Thymus (tissue), 11 donors: ENCODE data around the gene CYP27B1. TPM values are rescaled to one million over a fixed set of nuclear protein-coding genes. Genes with fewer than 3 reads are reported as not detected.

ENCODE experiments used
- DNase-seq, 9 donors: peaks; one replicate each; pipeline ENCODE4 v3.0.0-alpha.2; 2013; ENCODE audit warnings: low spot score in 9 of 9, low read depth in 6 of 9, missing footprints in 1 of 9
- H3K27ac ChIP-seq, 2 donors: one replicate each; pipeline ENCODE4 v1.5.1; 2013; ENCODE audit warnings: control low read depth in 1 of 2, low read depth in 1 of 2, low read length in 1 of 2, mild to moderate bottlenecking in 1 of 2, moderate library complexity in 1 of 2
- H3K27me3 ChIP-seq, 2 donors: one replicate each; pipeline ENCODE4 v1.5.1; 2013; ENCODE audit warnings: low read length in 1 of 2; ENCODE audit not compliant: control insufficient read depth in 2 of 2, insufficient read depth in 1 of 2
- H3K36me3 ChIP-seq, 2 donors: one replicate each; pipeline ENCODE4 v1.5.1; 2013; ENCODE audit warnings: low read length in 1 of 2, mild to moderate bottlenecking in 1 of 2, moderate library complexity in 1 of 2; ENCODE audit not compliant: control insufficient read depth in 2 of 2, insufficient read depth in 2 of 2
- H3K4me1 ChIP-seq, 2 donors: one replicate each; pipeline ENCODE4 v1.5.1; 2013; ENCODE audit warnings: low read length in 2 of 2; ENCODE audit not compliant: control insufficient read depth in 2 of 2, insufficient read depth in 2 of 2
- H3K4me3 ChIP-seq, 2 donors: one replicate each; pipeline ENCODE4 v1.5.1; 2013; ENCODE audit warnings: low read length in 2 of 2, control low read depth in 1 of 2, mild to moderate bottlenecking in 1 of 2
- H3K9me3 ChIP-seq, 2 donors: one replicate each; pipeline ENCODE4 v1.5.1; 2013; ENCODE audit warnings: low read length in 1 of 2, mild to moderate bottlenecking in 1 of 2; ENCODE audit not compliant: control insufficient read depth in 2 of 2, insufficient read depth in 1 of 2
- WGBS: extraction: QIAGEN DNeasy Blood & Tissue Kit; methylation state at CpG from one replicate; pipeline ENCODE4 v1.1.7; 2013; 5-methylcytosine and 5-hydroxymethylcytosine counted together
- polyA plus RNA-seq: library from polyadenylated mRNA; stranded (reverse); fragments of 200-250 nt; gene quantifications from one replicate; pipeline ENCODE4 v1.2.3, GENCODE V29; 2013
- total RNA-seq: library from RNA; stranded (reverse); fragments of 120-200 nt; gene quantifications from one replicate; pipeline ENCODE4 v1.2.4, GENCODE V29; 2013
- donor health status: healthy.

Gene CYP27B1
- total and polyA plus RNA-seq, 2 donors = 0.42 to 0.82 TPM

DNA sequence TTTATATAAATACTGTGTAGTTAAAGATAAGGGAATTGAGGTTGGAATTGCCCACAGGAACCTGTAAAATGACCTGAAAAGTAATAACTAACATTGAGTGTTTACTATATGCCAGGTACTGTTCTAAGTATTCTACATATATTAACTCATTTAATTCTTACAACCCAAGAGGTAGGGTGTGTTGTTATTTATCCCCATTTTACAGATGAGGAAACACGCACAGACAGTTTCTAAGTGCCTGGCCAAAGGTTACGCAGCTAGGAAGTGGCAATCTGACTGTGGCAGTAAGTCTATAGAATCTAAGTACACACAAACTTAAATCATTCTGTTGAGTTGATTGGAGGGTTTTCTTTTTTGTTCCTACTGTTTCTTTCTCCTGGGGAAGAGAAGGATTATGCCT, 23.1 kb downstream of the CYP27B1 start:
- H3K27ac ChIP-seq = peak overlapping the region in 1 of 2 donors; percentile 82
- H3K4me3 ChIP-seq = no peak overlapping the region
- H3K27me3 ChIP-seq = peaks cover 0 to 10% of the 10 kb centered on the region in 2 donors
- peaks cover 17 to 30% of the 10 kb centered on the region in 2 donors for H3K36me3 ChIP-seq
- no peaks in the 10 kb centered on the region for H3K9me3 ChIP-seq
- H3K4me1 ChIP-seq = peaks cover 34 to 56% of the 10 kb centered on the region in 2 donors
- no peak for DNase-seq
- 95% methylated on average over 2 of the region's 2 CpGs for WGBS

DNA sequence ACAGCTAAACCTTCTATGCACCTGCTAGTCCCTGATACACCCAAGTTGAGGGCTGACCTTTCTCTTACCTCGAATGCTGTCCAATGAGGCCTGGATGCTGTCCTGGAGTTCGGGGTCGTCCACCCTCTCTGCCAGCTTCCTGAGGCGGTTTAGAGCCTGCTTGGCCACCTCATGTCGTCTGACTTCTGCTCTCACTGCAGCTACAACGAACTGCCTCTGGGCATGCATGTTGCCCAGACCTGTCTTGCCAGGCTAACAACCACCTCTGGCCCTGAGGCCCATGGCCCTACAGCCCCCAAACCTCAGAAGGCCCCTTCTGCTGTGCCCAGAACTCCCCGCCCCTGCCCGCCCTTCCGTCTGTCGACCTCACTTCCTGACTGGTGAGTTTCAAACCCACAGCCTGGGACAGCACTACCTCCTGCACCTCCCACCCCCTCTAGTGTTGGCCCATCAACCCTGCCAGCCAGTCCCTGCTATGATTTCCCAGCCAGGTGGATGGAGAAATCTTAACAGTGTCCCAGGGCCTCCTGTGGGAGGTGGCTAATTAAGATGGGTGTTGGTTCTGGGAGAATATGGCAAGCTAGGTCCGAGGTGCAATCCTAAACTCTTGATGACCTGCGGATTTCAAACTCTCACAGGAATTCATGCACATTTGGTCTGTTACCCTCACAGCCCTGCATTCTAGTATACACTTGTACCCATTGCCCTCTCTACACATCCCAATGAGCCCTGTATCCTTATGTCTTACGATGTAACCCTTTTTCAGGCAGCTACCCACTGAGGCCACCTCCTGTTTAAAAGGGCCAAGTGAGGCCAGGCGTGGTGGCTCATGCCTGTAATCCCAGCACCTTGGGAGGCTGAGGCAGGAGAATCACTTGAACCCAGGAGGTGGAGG, 24.8 kb downstream of the CYP27B1 start:
- peak overlapping the region; percentile 47 to 82 for H3K27ac ChIP-seq
- H3K36me3 ChIP-seq = peaks cover 16 to 24% of the 10 kb centered on the region in 2 donors
- 21% methylated on average over 14 of the region's 14 CpGs for WGBS
- no peaks in the 10 kb centered on the region for H3K9me3 ChIP-seq
- DNase-seq = peak in 5 of 9 donors; percentile 49 to 82 (median 71)
- H3K4me1 ChIP-seq = peaks cover 34 to 60% of the 10 kb centered on the region in 2 donors
- H3K4me3 ChIP-seq = peak overlapping the region; percentile 57 to 58
- H3K27me3 ChIP-seq = peaks cover 0 to 15% of the 10 kb centered on the region in 2 donors

- Histone ChIP-seq H3K36me3 (peaks cover 13 to 21% of the 10 kb centered on the region in 2 donors), H3K4me3 (peak overlapping the region; percentile 57 to 58), H3K9me3 (no peaks in the 10 kb centered on the region), H3K27me3 (peaks cover 0 to 20% of the 10 kb centered on the region in 2 donors), H3K27ac (peak overlapping the region; percentile 60 to 82), H3K4me1 (peaks cover 34 to 60% of the 10 kb centered on the region in 2 donors)
- 12% methylated on average over 1 of the region's 1 CpG for WGBS
- DNase-seq = no peak
Measured at GRCh38 chr12:57741413-57741789, 25.5 kb downstream of the CYP27B1 start.

DNA sequence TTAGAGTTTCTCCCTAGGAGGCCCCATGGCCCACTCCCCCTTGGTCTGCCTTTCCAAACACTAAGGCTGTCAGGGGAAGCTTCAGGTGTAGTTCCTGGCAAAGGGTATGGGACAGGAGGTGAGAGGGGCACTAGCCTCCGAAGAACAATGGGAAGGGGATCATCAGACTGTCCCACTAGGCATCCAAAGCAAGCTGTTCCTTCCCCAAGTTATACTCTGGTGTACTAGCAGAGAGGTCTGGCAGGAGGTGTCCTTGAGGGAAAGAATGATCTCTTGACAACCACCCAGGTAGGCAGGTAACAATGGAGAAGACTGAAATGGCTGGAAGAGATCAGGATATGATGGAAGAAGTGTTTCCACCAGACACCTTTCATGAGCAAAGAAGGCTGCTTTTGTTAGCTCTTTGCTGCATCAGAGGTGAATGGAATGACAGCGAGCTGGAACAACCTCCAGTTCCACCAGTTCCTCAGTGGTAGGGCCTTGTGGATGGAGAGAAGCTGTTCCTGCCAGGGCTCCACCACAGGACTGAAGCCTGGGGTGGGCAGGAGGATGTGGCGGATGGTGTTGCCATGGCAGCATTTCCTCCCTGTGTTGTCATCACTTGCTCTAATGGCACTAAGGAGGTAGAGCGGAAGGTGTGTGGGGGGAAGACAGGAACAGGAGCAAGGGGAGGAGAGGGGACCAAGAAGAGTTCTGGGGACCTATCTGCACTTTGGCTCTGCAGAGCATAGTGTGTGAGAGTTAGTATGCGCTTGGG, 26.0 kb downstream of the CYP27B1 start:
- peak overlapping the region; percentile 6 to 82 for H3K27ac ChIP-seq
- peak in 8 of 9 donors; percentile 77 to 94 (median 82) for DNase-seq
- H3K4me1 ChIP-seq = peaks cover 33 to 60% of the 10 kb centered on the region in 2 donors

DNA sequence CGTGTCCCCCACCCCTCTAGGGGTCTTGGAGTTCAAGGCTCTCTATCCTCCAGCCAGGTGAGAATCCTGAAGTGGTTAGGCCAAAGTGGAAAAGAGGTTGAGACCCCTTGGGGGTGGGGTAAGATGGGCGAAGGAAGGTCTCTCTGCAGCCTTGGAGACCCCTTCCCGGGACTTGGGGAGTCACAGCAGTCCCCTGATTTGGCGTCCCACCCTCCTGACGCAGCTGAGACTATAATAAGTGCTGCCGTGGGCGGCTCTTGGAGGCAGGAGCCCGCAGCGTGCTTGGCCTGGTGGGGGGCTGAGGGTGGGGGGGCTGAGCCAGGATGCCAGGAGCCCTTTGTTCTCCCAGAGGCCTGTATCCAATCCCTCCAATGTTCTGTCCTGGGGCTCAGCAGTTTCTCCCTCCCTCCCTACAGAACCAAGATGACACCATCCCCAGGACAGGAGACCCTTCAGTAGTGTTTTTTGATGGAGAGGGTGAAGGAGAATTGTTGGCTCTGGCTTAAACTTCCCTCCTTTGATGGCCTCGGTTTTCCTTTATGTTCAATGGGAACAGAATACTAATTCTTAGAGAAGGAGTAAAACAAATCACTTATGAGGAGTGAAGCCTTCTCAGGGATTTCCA, 26.9 kb downstream of the CYP27B1 start:
- no peak for DNase-seq
- peaks cover 0 to 24% of the 10 kb centered on the region in 2 donors for H3K27me3 ChIP-seq
- H3K27ac ChIP-seq = no peak overlapping the region
- no peaks in the 10 kb centered on the region for H3K9me3 ChIP-seq
- peaks cover 13 to 27% of the 10 kb centered on the region in 2 donors for H3K36me3 ChIP-seq
- H3K4me3 ChIP-seq = no peak overlapping the region
- WGBS = 91% methylated on average over 10 of the region's 10 CpGs
- H3K4me1 ChIP-seq = peaks cover 29 to 52% of the 10 kb centered on the region in 2 donors

More for the DNA sequence above, 26.0 kb downstream of the CYP27B1 start:
- Histone ChIP-seq H3K27me3 (peaks cover 0 to 24% of the 10 kb centered on the region in 2 donors), H3K9me3 (no peaks in the 10 kb centered on the region), H3K36me3 (peaks cover 9 to 25% of the 10 kb centered on the region in 2 donors), H3K4me3 (peak overlapping the region; percentile 57 to 58)
- WGBS = 17% methylated on average over 5 of the region's 5 CpGs

DNA sequence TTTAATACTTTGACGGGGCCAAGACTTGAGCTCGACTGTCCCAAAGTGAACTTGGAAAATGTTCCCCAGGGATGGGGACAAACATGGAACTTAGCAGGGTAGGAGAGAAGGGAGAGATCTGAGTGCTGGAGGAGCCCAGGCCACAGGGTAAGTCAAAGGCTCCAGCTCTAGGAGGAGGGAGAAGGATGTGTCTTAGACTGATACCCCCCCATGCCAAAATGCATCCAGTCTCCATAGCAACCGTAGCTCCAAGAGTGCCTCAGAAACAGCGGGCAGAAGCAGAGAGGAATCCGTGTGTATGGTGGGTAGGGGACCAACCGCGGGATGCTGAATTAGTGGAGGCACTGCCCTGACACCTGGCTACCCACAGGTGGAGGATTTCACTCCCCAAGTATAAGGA, 27.5 kb downstream of the CYP27B1 start:
- H3K27ac ChIP-seq = no peak overlapping the region
- no peak overlapping the region for H3K4me3 ChIP-seq
- peaks cover 0 to 24% of the 10 kb centered on the region in 2 donors for H3K27me3 ChIP-seq
- no peaks in the 10 kb centered on the region for H3K9me3 ChIP-seq
- peaks cover 18 to 34% of the 10 kb centered on the region in 2 donors for H3K36me3 ChIP-seq
- WGBS = 89% methylated on average over 7 of the region's 7 CpGs
- no peak for DNase-seq
- H3K4me1 ChIP-seq = peaks cover 26 to 48% of the 10 kb centered on the region in 2 donors

GRCh38 chr12:57738661-57739237, 28.1 kb downstream of the CYP27B1 start, which contains the start of gene AGAP2:
Gene AGAP2 (minus strand): TSS chr12:57738742. CDS start chr12:57738246, 496 bp downstream.
- Histone ChIP-seq H3K4me3 (no peak within 1 kb of the TSS), H3K27me3 (peaks cover 0 to 22% of the 10 kb centered on the region in 2 donors)
- DNase-seq = no peak

More at GRCh38 chr12:57738661-57739237, 28.1 kb downstream of the CYP27B1 start, which contains the start of gene AGAP2:
- Histone ChIP-seq H3K4me1 (peaks cover 22 to 42% of the 10 kb centered on the region in 2 donors), H3K36me3 (peaks cover 24 to 40% of the 10 kb centered on the region in 2 donors), H3K27ac (no peak within 1 kb of the TSS), H3K9me3 (no peaks in the 10 kb centered on the region)
- 89% methylated on average over 36 of the region's 36 CpGs for WGBS
